Kidney capillary endothelial cell (primary cell): ENCODE measurements around the gene BHLHE23.
A peak's percentile ranks its signal among the peaks of the same experiment; 100 is the strongest.

ENCODE experiments used
- DNase-seq: peaks from one replicate; pipeline ENCODE4 v3.0.0-alpha.2; 2018; ENCODE audit warnings: low spot score

Gene BHLHE23

GRCh38 chr20:63025534-63026331 is 19.0 kb upstream of the BHLHE23 start:
- peak; percentile 18 for DNase-seq

- no peak for DNase-seq
These were observed 18.0 kb upstream of the BHLHE23 start for GRCh38 chr20:63024573-63025392.

- DNase-seq, result no peak
These were observed 17.3 kb upstream of the BHLHE23 start for GRCh38 chr20:63023936-63024571.

- DNase-seq, result no peak
These were observed 16.5 kb upstream of the BHLHE23 start for GRCh38 chr20:63023071-63023935.

GRCh38 chr20:63022501-63022900 is 15.7 kb upstream of the BHLHE23 start:
- no peak for DNase-seq

GRCh38 chr20:63021356-63022321 is 14.9 kb upstream of the BHLHE23 start:
- DNase-seq, result no peak

GRCh38 chr20:63020681-63021080 is 13.9 kb upstream of the BHLHE23 start:
- no peak for DNase-seq

GRCh38 chr20:63017826-63018411 is 11.2 kb upstream of the BHLHE23 start:
- DNase-seq, result no peak

GRCh38 chr20:63017076-63017825 is 10.5 kb upstream of the BHLHE23 start:
- no peak for DNase-seq

GRCh38 chr20:63016514-63017075 is 9.8 kb upstream of the BHLHE23 start:
- no peak for DNase-seq

- DNase-seq, result no peak
These were observed 9.0 kb upstream of the BHLHE23 start for GRCh38 chr20:63015662-63016361.

- no peak for DNase-seq
These were observed 8.4 kb upstream of the BHLHE23 start for GRCh38 chr20:63015147-63015661.

GRCh38 chr20:63014710-63015109 is 7.9 kb upstream of the BHLHE23 start:
- no peak for DNase-seq

- DNase-seq, result no peak
These were observed 7.5 kb upstream of the BHLHE23 start for GRCh38 chr20:63014287-63014686.

- DNase-seq, result no peak
These were observed 6.4 kb upstream of the BHLHE23 start for GRCh38 chr20:63013207-63013606.

GRCh38 chr20:63011798-63012197 is 5.0 kb upstream of the BHLHE23 start:
- no peak for DNase-seq

GRCh38 chr20:63009988-63010769 is 3.4 kb upstream of the BHLHE23 start:
- DNase-seq, result no peak
